ENCODE results near the gene KIAA0040. TPM values are rescaled to one million over a fixed set of nuclear protein-coding genes. Genes with fewer than 3 reads are reported as not detected.

Gene KIAA0040
- total RNA-seq, 6 experiments from 2014 or later, result 4.6 to 13.5 (median 5.3) TPM

GRCh38 chr1:175155473-175155856 lies 37.1 kb downstream of the KIAA0040 start:
- 60% methylated on average over 4 of the region's 4 CpGs for WGBS (ENCODE audit: insufficient coverage, low coverage, low lambda C conversion rate, missing lambda C conversion rate)
- H3K4me1 ChIP-seq, result peaks cover 0 to 11% (median 5%) of the 10 kb centered on the region in 4 donors
- no peaks in the 10 kb centered on the region for H3K9me3 ChIP-seq
- peaks cover 0 to 6% (median under 1%) of the 10 kb centered on the region in 4 donors for H3K36me3 ChIP-seq
- DNase-seq (no peak), ATAC-seq (peak in 1 of 4 donors; percentile 7)
- no peak overlapping the region for H3K4me3 ChIP-seq
- TF ChIP-seq POLR2A (IDR thresholded peaks at IDR 0.05), result no peak
- no peak for TF ChIP-seq CTCF (IDR thresholded peaks at IDR 0.05)
- H3K27me3 ChIP-seq, result no peaks in the 10 kb centered on the region
- intact Hi-C loops (cut with DNase I), result no loop called here
- no peak overlapping the region for H3K27ac ChIP-seq

- intact Hi-C loops (cut with DNase I), result loop anchor here in 1 of 2 donors (5.0 kb wide), 1 partner anchor 167 kb away; no protein-coding TSS in a partner anchor
- peaks cover 0 to 12% (median 6%) of the 10 kb centered on the region in 4 donors for H3K4me1 ChIP-seq
- WGBS (ENCODE audit: insufficient coverage, low coverage, low lambda C conversion rate, missing lambda C conversion rate), result 21% methylated on average over 11 of the region's 11 CpGs
- no peak overlapping the region for H3K27ac ChIP-seq
- DNase-seq (peak; percentile 73 to 78 (median 77)), ATAC-seq (peak; percentile 72 to 84 (median 74))
- H3K27me3 ChIP-seq, result no peaks in the 10 kb centered on the region
- H3K4me3 ChIP-seq, result no peak overlapping the region
- H3K36me3 ChIP-seq, result peaks cover 0 to under 1% (median 0%) of the 10 kb centered on the region in 4 donors
- TF ChIP-seq CTCF (IDR thresholded peaks at IDR 0.05) (peak; percentile 84 to 96 (median 94)), POLR2A (IDR thresholded peaks at IDR 0.05) (no peak)
- H3K9me3 ChIP-seq, result no peaks in the 10 kb centered on the region
Measured at GRCh38 chr1:175154629-175155472, 37.7 kb downstream of the KIAA0040 start.

DNA sequence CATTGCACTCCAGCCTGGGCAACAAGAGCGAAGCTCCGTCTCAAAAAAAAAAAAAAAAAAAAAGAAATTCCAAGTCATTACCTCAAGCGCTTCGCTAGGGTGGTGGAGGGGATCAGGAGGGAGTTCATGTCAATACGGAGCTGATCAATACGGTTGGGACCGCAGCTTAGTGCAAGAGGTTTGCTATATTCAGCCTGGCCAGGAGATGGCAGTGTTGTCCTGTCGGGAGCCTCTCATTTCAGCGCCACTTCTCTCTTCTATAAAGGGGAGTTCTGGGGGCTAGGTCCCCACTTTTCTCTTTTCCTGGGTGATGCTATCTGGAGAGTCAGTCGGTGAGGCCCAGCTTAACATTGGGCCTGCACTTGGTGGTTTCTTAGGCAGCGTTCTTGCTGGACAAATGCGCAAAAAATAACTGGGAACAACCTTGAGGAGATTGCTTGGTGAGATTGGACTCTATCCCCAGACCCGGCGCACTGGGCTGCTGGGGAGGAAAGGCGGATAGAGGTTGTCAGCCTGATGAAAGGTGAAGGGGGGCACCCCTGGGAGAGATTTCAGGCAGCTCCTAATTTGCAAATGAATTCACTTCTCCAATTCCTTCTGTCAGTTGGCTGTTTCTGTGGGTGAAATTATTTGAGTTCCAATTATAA lies 40.4 kb downstream of the KIAA0040 start:
- H3K9me3 ChIP-seq, result no peaks in the 10 kb centered on the region
- H3K27me3 ChIP-seq, result no peaks in the 10 kb centered on the region
- no peak overlapping the region for H3K27ac ChIP-seq
- H3K4me3 ChIP-seq, result no peak overlapping the region
- intact Hi-C loops (cut with DNase I), result loop anchor here (2.0 to 5.0 kb wide), 2 partner anchors 169 to 170 kb away; no protein-coding TSS in a partner anchor
- peaks cover 0 to 12% (median 6%) of the 10 kb centered on the region in 4 donors for H3K4me1 ChIP-seq
- 3% methylated on average over 14 of the region's 15 CpGs for WGBS (ENCODE audit: insufficient coverage, low coverage, low lambda C conversion rate, missing lambda C conversion rate)
- DNase-seq (peak in 2 of 3 donors; percentile 59 to 66), ATAC-seq (peak; percentile 77 to 88 (median 86))
- no peaks in the 10 kb centered on the region for H3K36me3 ChIP-seq
- TF ChIP-seq POLR2A (IDR thresholded peaks at IDR 0.05), result no peak
- peak; percentile 86 to 90 (median 88) for TF ChIP-seq CTCF (IDR thresholded peaks at IDR 0.05)

DNA sequence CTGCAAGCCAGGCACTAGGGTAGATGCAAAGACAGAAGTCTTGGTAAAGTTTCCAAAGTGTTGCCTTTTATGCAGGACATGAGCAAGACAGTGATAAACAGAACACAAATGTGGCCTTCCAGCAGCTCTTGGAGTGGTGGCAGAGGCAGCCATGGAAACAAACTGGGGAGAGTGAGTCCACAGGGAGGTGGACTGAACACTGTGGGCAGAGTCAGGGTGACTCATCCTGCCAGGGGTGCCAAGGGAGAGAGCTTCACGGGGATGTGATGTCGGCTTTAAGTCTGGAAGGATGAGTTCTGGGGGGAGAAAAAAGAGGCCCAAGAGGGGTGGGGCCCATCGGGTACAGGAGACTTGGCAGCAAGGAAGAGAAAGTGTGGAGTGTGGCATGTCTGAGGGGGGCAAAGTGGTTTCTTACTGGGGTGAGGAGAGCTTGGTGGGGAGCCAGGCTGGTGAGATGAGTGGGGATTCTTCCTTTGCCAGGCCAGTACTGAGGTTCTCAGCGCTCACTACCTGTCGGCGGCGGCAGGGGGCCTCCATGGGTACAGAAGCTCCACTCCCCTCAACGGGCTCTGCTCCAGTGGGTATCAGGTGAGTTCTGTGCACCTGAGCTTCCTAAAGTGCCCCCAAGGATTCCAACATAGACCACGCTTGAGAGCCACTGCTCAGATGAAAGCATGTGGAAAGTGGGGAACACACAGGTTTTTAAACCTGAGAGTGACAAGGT lies 41.8 kb downstream of the KIAA0040 start:
- Histone ChIP-seq H3K9me3 (no peaks in the 10 kb centered on the region), H3K4me1 (peaks cover 0 to 20% (median 3%) of the 10 kb centered on the region in 4 donors), H3K27me3 (no peaks in the 10 kb centered on the region), H3K27ac (no peak overlapping the region), H3K4me3 (no peak overlapping the region), H3K36me3 (no peaks in the 10 kb centered on the region)
- DNase-seq (peak in 1 of 3 donors; percentile 52), ATAC-seq (peak in 1 of 4 donors; percentile 60)
- intact Hi-C loops (cut with DNase I), result loop anchor here in 1 of 2 donors (5.0 kb wide), 1 partner anchor 172 kb away; no protein-coding TSS in a partner anchor
- 67% methylated on average over 4 of the region's 9 CpGs for WGBS (ENCODE audit: insufficient coverage, low coverage, low lambda C conversion rate, missing lambda C conversion rate)
- TF ChIP-seq CTCF (IDR thresholded peaks at IDR 0.05) (no peak), POLR2A (IDR thresholded peaks at IDR 0.05) (no peak)
